GM19043 (cell line): ENCODE measurements around the gene MFSD6.

Experiments
- ATAC-seq: cut with Tn5 transposase; IDR thresholded peaks from one replicate; pipeline ENCODE4 v1.9.1; 2021; ENCODE audit warnings: low read depth; ENCODE audit not compliant: unreplicated experiment

MFSD6 gene

DNA sequence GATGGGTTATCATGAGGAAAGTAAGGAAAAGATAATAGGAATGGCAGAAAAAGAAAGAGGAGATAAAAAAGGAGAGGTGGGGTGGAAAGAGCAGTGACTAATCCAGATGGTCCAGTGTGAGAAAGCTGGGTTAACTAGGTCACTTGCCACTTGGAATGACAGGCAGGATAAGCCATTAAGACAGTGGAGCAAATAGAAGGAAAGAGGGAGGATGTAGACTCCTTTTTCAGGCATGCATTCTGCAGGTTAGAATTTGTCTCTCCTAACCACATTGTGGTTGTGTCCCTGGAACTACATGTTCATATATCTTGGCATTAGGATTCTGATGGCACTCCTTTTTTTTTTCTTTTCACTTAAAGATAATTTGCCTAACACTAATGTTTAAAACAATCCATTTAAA, 139.7 kb downstream of the MFSD6 start:
- no peak for ATAC-seq

DNA sequence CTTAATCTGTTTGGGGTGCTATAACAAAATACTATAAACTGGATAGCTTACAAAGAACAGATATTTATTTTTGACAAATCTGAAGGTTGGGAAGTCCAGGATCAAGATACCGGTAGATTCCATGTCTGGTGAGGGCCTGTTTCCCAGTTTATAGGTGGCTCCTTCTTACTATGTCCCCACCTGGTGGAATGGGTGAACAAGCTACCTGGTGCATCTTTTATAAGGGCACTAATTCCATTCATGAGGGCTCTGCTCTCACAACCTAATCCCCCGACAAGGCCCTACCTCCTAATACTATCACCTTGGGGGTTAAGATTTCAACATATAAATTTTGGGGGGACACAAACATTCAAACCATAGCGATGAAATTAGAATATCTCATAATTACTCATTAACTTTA, 142.0 kb downstream of the MFSD6 start:
- ATAC-seq = no peak
